ENCODE data around the gene MPHOSPH6.

- TF ChIP-seq, protein P1, sequence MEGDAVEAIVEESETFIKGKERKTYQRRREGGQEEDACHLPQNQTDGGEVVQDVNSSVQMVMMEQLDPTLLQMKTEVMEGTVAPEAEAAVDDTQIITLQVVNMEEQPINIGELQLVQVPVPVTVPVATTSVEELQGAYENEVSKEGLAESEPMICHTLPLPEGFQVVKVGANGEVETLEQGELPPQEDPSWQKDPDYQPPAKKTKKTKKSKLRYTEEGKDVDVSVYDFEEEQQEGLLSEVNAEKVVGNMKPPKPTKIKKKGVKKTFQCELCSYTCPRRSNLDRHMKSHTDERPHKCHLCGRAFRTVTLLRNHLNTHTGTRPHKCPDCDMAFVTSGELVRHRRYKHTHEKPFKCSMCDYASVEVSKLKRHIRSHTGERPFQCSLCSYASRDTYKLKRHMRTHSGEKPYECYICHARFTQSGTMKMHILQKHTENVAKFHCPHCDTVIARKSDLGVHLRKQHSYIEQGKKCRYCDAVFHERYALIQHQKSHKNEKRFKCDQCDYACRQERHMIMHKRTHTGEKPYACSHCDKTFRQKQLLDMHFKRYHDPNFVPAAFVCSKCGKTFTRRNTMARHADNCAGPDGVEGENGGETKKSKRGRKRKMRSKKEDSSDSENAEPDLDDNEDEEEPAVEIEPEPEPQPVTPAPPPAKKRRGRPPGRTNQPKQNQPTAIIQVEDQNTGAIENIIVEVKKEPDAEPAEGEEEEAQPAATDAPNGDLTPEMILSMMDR (IDR thresholded peaks at IDR 0.05), result no peak
- TF ChIP-seq POLR2A (IDR thresholded peaks at IDR 0.05), result no peak
Measured at GRCh38 chr16:82129881-82130280, 40.1 kb downstream of the MPHOSPH6 start.
